ENCODE data around the gene FAM193A.
"Not testable (repeated sequence)": the region's sequence is repeated elsewhere in the genome, so short reads cannot be mapped to it uniquely, and the experiment has no call there.

Gene FAM193A

DNA sequence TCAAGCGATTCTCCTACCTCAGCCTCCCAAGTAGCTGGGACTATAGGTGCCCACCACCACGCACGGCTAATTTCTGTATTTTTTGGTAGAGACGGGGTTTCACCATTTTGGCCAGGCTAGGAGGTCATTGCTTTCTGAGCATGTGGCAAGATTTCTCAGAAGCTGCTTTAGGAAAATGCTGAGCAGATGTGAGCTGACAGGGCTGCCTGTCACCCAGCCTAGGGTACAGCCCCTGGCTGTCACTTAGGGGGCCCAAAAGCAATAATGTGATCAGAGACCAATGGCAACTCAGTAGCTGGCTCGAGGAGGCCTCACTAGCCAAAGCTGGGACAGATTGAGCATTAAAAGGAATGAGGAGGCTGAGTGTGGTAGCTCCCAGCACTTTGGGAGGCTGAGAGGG is 154.9 kb downstream of the FAM193A start:
- no peak for DNase-seq (ENCODE audit: low spot score)

DNA sequence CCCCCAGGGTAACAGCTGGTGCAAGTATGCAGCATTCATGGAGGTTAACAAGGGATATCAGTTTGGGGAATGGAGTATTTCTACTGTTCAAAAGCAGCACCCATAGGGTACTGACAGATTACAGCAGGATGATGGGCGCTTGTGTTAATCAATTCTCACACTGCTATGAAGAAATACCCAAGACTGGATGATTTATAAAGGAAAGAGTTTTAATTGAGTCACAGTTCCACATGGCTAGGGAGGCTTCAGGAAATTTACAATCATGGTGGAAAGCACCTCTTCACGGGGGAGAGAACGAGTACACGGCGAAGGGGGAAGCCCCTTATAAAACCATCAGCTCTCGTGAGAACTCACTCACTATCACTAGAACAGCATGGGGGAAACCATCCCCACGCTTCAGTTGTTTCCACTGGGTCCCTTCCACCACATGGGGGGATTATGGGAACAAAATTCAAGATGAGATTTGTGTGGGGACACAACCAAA is 155.5 kb downstream of the FAM193A start:
- no peak for DNase-seq (ENCODE audit: low spot score)

DNA sequence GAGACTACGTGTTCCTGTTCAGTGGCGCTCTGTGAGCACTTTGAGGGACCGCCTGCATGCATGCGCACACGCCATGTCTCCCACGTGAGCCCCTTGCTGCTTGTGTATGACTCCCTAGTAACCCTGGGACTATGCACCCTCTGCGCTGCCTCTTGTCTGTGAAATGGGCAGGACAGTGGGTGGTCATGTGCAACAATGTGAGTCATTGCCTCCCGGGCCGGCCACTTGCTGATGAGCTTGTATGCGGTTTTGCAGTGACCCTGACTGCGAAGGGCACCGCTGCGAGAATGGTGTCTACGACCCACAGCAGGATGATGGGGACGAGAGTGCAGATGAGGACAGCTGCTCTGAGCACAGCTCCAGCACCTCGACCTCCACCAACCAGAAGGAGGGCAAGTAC is 158.2 kb downstream of the FAM193A start:
- no peak for DNase-seq (ENCODE audit: low spot score)

DNA sequence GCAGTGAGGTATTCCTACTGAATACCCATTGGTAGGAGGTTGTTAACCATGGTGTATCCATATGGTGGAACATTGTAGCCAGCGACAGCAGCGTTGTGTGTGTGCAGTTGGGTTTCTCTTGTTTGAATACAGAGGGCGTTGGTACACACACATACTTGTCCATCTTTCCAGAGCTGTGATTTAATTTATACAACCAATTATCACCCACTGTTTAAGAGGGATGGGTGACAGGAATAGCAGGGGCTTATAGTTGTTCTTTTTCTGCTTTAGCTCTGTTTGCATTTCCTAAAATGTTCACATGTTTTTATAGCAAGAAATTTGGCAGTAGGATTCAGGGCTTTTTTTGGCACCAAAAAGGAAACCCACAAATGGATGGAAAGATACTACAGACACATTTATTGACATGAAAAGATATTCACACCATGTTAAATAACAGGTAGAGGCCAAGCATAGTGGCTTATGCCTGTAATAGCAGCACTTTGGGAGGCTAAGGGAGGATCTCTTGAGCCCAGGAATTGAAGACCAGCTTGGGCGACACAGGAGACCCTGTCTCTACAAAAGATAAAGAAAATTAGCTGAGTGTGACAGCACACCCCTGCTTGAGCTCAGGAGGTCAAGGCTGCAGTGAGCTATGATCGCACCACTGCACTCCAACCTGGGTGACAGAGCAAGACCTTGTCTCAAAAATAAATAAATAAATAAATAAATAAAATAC is 159.1 kb downstream of the FAM193A start:
- no peak for DNase-seq (ENCODE audit: low spot score)

DNA sequence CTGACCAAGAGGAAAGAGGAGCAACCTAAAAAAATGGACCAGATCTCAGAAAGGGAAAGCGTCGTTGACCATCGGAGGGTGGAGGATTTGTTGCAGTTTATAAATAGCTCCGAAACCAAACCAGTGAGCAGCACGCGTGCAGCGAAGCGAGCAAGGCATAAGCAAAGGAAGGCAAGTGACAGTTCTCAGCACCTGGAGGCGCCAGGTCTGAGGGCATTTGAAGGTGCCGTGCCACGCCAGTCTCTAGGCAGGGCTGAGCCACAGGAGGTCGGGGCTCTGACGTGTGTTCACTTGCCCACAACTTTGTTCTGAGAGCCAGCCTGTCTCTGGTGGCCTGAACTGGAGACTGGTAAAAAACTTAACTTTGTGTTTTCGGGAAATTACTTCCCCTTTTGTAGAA is 160.0 kb downstream of the FAM193A start:
- no peak for DNase-seq (ENCODE audit: low spot score)

DNA sequence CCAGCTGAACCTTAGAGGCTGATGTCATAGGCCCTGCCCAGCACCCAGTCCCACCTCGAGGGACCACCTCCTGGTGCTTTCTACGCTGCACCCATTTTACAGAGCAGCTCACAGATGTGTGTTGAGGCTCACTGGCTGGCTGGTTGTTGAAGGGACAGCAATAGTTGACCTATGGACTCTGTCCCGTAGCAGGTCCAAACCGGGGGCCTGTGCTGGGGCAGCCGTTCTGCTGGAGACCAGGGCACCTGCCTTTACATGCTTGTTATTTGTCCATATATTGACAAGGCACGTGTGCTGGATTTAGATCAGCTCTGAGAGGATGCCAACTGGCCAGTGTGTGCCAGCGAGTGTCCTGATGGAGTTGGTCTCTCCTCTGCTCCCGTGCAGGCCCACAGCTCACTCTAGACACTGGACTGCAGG is 161.6 kb downstream of the FAM193A start:
- DNase-seq (ENCODE audit: low spot score): no peak

DNA sequence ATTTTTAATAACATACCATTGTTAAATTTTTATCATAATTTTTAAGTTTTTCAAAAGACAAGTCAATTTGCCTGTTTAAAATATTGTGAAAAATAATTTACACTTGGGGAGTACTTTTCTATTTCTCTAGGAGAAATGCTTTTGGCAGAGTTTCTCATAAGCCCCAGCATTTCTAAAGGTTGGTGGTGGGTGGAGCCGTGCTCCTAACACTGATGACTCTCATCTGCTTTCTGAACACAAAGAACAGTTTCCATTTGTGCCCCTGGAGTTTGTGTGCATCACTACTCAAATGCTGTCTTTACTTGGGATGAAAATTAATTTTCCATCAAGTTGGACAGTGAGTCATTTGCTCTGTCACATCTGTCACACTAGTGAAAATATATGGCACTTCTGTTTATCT is 162.1 kb downstream of the FAM193A start:
- DNase-seq (ENCODE audit: low spot score): no peak

DNA sequence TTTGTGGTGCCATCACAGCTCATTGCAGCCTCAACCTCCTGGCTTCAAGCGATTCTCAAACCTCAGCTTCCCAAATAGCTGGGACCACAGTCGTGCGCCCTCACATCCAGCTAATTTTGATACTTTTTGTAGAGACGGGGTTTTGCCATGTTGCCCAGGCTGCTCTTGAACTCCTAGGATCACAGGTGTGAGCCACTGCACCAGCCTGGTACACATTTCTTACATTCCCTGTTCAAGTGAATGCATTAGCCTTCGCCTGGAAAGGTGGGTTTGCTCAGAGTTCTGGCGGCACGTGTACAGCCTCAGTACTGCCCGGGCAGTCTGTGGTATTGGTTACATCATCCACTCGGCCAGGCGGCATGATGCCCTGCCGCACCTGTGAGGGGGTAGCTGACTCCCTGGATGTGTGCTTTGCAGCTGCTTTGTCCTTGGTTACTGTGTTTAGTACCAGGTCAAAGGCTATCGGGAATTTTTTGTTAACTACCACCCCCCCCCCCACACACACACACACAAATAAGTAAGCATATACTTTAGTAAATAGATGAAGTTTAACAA is 162.6 kb downstream of the FAM193A start:
- no peak for DNase-seq (ENCODE audit: low spot score)

DNA sequence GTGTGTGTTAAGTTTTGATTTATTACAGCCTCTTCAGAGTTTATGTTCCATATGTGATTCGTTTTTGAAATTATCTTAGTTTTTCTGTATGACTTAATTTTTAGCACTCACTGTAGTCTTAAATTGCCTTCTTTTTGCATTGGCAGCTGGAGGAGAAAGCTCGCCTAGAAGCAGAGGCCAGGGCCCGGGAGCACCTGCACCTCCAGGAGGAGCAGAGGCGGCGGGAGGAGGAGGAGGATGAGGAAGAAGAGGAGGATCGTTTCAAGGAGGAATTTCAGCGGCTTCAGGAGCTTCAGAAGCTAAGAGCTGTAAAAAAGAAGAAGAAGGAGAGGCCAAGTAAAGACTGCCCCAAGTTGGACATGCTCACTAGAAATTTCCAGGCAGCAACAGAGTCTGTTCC is 163.1 kb downstream of the FAM193A start:
- no peak for DNase-seq (ENCODE audit: low spot score)

DNA sequence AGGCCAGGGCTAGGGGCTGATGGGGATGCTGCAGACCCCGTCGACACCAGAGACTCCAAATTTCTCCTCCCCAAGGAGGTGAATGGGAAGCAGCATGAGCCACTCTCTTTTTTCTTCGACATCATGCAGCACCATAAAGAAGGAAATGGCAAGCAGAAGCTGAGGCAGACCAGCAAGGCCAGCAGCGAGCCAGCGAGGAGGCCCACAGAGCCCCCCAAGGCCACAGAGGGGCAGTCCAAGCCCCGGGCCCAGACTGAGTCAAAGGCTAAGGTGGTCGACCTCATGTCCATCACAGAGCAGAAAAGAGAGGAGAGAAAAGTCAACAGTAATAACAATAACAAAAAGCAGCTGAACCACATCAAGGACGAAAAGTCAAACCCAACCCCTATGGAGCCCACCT is 163.6 kb downstream of the FAM193A start:
- no peak for DNase-seq (ENCODE audit: low spot score)

DNA sequence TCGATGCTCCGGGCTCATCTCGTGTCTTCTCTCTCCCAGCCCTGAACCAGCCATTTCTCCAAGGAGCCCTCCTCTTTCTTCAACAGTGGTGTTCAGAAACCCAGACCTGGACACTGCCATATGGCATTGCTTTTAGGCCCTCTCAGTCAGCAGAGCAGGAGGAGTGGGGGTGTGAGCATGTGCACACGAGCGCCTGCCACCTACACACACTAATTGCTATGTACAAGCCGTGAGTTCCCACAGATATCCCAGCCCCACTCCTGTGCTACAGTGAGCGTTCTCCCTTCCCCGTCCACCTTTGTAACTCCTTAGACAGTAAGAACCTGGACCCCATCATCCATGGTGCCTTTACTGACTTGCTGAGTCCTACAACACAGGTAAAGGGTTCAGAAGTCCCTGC is 165.9 kb downstream of the FAM193A start:
- no peak for DNase-seq (ENCODE audit: low spot score)

DNA sequence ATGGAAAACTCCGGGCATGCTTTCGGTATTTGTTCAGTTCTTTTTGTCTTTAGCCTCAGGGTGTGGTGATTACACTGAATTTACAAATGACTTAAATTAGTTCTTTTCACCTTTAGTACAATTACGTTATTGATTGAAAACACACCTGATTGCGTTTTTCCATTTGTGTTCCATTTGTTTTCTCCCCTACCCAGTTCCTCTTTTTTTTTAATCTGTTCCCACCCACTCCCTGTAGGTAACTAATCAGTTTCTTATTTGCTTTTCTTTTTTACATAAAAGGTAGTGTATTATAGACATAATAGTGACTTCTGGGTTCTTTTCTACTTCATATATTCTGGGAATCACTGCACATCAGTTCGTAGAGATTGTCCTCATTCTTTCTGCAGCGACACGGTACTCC is 166.3 kb downstream of the FAM193A start:
- DNase-seq (ENCODE audit: low spot score): no peak

DNA sequence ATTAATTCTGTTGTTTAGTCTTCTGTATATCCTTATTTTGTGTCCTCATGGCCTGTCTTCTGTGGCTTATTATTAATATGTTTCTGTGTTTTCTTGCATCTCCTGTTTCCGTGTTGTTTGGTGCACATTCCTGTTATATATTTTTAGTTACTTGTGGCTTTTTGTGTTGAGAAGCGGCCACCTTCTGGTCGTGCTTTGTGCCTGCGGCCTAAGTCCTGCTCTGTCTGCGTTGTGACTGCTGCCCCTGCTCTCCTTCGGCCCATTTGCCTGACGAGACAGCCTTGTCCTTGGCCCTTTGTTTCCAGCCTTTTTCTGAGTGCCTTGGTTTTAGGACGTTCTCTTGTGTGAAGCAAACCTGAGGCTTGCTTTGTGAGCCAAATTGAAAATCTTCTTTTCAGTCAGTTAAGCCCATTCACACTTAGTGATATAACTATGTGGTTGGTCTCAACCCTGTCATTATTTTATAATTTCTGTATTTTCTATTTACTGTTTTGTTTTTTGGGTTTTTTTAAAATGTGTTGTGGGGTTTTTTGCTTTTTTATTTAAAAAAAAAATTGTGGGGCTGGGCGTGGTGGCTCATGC is 175.9 kb downstream of the FAM193A start:
- no peak for DNase-seq (ENCODE audit: low spot score)

DNA sequence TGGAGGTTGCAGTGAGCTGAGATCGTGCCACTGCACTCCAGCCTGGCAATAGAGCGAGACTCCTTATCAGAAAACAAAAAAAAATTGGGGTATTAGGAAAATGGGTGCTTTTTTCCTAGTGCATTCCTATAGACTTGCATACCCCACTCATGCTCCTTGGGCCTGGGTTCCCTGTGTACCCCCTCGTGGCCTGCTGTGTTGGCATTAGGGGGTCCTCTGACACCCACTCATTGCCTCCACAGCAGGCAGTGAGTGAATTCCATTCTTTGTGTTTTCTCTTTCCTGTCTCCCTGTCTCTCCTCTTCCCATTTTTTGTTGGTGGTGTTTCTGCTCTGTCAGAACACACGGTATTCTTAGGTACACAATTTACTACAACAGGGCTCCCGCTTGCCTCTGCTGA is 176.9 kb downstream of the FAM193A start:
- DNase-seq (ENCODE audit: low spot score): no peak

DNA sequence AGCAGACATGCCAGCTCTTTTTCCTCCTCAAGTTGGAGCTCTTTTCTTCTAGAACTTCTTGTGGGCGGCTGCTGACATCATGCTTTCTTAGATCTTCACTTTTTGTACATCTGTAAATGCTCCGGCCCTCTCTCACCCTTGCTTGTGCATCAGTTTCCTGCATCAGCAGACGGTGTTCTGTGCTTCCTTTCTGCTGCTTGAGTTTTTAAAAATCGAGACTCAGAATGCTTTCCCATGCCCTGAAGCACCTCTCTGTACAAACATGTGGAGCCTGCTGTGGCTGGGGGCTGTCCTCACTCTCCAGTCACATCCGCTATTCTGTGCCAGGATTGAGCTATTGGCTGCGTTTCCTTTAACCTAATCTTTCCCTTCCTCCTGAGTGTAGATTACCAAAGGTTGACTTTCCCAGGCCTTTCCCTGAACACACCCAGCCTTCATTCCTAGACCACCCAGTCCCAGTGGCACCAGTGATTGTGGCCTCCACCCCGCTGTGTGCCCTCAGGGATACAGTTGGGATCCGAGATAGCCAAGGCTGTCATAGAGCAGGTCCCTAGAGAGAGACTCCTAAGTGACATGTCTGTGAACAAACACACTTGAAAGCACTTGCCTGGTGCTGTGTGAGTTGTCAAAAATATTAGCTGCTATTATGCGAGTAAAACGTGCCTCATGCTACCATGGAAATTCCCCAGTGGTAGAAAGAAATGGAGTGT is 177.8 kb downstream of the FAM193A start:
- DNase-seq (ENCODE audit: low spot score): no peak

DNA sequence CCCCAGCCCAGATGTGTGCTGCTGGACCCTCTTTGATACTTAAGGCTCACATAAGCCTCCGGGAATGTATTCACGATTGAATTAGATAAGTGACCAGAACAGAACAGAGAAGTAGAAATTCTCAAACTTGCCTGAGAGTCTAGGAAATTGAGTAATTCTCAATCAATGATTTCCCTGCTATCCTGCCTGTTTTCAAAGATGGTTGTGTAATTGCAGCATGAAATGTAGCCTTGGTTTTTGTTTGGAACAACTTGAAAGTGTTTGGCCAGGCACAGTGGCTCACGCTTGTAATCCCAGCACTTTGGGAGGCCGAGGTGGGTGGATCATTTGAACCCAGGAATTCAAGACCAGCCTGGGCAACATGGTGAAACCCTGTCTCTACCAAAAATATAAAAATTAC is 178.5 kb downstream of the FAM193A start:
- no peak for DNase-seq (ENCODE audit: low spot score)

DNA sequence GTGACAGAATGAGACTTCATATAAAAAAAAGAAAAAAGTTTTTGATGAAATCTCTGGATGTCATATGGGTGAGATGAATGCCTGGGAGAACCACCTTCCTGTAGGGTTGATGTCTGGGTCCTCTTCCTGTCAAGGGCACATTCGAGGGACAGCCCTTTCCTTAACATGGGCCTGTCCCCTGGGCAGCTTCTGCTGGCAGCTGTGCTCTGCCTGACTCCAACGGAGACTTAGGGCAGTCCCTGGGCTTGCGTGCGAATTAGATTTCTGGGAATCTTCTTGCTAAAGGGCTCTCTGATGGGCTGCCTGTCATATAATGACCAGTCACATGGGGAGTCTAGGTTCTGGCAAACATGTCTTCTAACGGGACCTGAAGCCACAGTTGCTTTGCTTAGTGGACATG is 179.0 kb downstream of the FAM193A start:
- no peak for DNase-seq (ENCODE audit: low spot score)

DNA sequence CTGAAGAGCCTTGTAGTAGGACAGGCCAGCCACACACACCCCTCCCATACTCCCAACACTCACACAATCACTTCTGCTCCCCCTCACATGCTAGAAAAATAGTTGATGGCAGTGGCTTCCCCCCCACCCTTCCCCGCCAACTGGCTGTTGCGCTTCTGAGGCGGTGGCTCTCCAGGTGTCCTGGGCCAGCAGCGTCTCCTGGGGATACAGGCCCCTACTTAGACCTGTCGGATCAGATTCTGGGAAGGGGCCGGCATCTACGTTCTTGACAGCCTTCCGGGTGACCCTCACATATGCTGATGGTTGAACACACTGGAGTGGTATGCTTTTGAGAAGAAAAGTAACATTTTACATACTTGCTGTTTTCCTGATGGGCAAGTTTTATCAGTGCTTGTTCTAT is 179.8 kb downstream of the FAM193A start:
- DNase-seq (ENCODE audit: low spot score): no peak

DNA sequence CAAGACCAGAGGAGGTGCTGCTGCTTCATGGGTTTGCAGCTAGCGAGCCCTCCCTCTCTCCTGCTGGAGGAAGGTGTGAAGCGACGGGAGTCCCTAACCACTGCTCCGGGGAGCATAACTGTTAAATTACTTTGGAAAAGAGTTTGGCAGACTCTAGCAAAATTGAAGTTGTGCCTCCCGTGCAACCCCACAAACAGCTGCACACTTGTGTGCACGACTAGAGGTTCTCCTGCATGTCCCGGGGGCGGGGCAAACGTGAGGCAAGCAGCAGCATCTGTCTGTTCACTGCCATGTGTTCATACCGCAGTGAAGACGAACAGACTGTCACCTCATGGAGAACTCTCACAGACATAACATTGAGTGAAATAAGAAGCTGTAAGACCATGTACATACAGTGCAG is 185.1 kb downstream of the FAM193A start:
- DNase-seq (ENCODE audit: low spot score): no peak

DNA sequence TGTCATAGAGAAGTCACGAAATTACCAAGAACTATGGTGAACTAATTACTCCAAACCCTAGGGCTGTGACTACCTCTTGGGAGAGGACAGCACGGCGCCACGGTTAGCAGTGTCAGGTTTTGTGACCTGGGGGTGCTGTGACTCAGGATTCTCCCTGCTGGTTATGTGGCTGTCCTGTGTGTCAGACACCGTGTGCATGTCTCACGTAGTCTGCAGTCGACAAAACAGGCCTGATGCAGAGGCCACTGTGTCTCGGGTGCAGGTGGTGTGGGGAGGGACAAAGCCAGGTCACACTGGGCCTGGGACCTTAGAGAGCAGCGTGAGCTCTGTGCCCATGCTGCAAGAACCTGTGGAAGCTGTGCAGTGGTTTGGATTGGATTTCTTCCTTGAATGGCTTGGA is 185.6 kb downstream of the FAM193A start:
- DNase-seq (ENCODE audit: low spot score): no peak

DNA sequence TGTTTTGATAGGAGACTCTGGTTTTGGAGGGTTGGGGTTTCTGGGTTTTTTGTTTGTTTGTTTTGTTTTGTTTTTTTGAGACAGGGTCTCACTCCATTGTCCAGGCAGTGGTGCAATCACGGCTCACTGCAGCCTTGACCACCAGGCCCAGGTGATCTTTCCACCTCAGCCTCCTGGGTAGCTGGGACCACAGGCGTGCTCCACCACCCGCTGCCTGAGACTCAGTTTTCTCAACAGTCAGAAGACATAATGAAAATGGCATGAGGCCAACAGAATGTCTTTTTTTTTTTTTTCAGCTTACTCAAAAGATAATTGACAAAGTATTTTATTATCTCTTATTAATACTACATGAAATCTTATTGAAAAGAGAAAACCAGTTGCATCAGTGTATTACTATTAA is 187.3 kb downstream of the FAM193A start:
- DNase-seq (ENCODE audit: low spot score): no peak

DNA sequence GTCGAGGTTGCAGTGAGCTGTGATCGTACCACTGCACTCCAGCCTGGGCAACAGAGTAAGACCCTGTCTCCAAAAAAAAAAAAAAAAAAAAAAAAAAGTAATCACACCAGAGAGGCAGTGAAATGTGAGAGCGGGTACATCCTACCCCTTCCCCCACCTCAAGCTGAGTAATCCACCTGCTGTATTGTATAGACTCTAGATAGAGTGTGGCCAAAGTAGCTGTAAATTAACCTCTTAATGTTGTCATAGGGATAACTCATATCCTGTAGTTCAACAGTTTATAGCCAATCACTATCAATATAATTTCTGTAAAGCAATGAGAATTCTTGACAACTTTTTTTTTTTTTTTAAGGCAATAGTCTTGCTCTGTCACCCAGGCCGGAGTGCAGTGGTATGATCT is 188.9 kb downstream of the FAM193A start:
- DNase-seq (ENCODE audit: low spot score): no peak

DNA sequence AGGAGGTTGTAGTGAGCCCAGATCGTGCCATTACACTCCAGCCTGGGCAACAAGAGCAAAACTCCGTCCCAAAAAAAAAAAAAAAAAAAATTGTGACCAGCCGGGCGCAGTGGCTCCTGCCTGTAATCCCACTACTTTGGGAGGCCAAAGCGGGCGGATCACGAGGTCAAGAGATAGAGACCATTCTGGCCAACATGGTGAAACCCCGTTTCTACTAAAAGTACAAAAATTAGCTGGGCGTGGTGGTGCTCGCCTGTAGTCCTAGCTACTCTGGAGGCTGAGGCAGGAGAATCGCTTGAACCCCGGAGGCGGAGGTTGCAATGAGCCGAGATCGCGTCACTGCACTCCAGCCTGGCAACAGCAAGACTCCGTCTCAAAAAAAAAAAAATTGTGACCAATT is 190.4 kb downstream of the FAM193A start:
- not testable (repeated sequence) for DNase-seq (ENCODE audit: low spot score)
